OCI-LY1 (cell line): Measurements from ENCODE around the gene MPP2.

Experiments
- H2AFZ ChIP-seq: fragments of 200-600 bp; sonication (generic), shearing (Covaris generic); 2 replicates; pipeline ENCODE4 v1.6.0; 2014; ENCODE audit warnings: antibody characterized with exemption, mild to moderate bottlenecking, low read length
- H3F3A ChIP-seq: fragments of 200-600 bp; sonication (generic), shearing (Covaris generic); 2 replicates; pipeline ENCODE4 v1.6.0; 2014; ENCODE audit warnings: mild to moderate bottlenecking, antibody characterized with exemption, low read length, moderate library complexity; ENCODE audit not compliant: insufficient read depth
- H3K27ac ChIP-seq: fragments of 200-600 bp; sonication (generic); 2 replicates; pipeline ENCODE4 v1.5.1; 2014; ENCODE audit warnings: low read length, mixed run types, mild to moderate bottlenecking, low read depth; ENCODE audit not compliant: poor library complexity, severe bottlenecking
- H3K27me3 ChIP-seq: fragments of 200-600 bp; sonication (generic); 2 replicates; pipeline ENCODE4 v1.6.0; 2014; ENCODE audit warnings: antibody characterized with exemption, mild to moderate bottlenecking, low read length, moderate library complexity; ENCODE audit not compliant: insufficient read depth
- H3K36me3 ChIP-seq: fragments of 200-600 bp; sonication (generic); 2 replicates; pipeline ENCODE4 v1.6.1; 2014; ENCODE audit warnings: mild to moderate bottlenecking, antibody characterized with exemption, low read length, moderate library complexity, mixed read lengths; ENCODE audit not compliant: insufficient read depth
- H3K4me1 ChIP-seq: fragments of 200-600 bp; sonication (generic); 2 replicates; pipeline ENCODE4 v1.5.1; 2014; ENCODE audit warnings: mild to moderate bottlenecking, low read length, moderate library complexity; ENCODE audit not compliant: insufficient read depth, severe bottlenecking
- H3K4me2 ChIP-seq: fragments of 200-600 bp; sonication (generic), shearing (Covaris generic); 2 replicates; pipeline ENCODE4 v1.6.1; 2014; ENCODE audit warnings: low read length
- H3K4me3 ChIP-seq: fragments of 200-600 bp; sonication (generic); 2 replicates; pipeline ENCODE4 v1.5.1; 2014; ENCODE audit warnings: low read length, low read depth, mild to moderate bottlenecking, mixed read lengths; ENCODE audit not compliant: poor library complexity, severe bottlenecking
- H3K79me2 ChIP-seq: fragments of 200-600 bp; shearing (Covaris generic); 2 replicates; pipeline ENCODE4 v1.6.1; 2016; ENCODE audit warnings: mixed run types, low read length, mixed read lengths; ENCODE audit not compliant: insufficient read depth
- H3K9ac ChIP-seq: fragments of 200-600 bp; sonication (generic), shearing (Covaris generic); 2 replicates; pipeline ENCODE4 v1.6.1; 2014; ENCODE audit warnings: mild to moderate bottlenecking, low read length, mixed read lengths
- H3K9me2 ChIP-seq: fragments of 200-600 bp; sonication (generic), shearing (Covaris generic); 2 replicates; pipeline ENCODE4 v1.6.1; 2014; ENCODE audit warnings: low read depth, mild to moderate bottlenecking, low read length, mixed read lengths
- H3K9me3 ChIP-seq: fragments of 200-600 bp; shearing (Covaris generic); 2 replicates; pipeline ENCODE4 v1.6.1; 2014; ENCODE audit warnings: low read length, mixed read lengths
- H4K20me1 ChIP-seq: fragments of 200-600 bp; sonication (generic), shearing (Covaris generic); 2 replicates; pipeline ENCODE4 v1.6.0; 2016; ENCODE audit warnings: mild to moderate bottlenecking, low read length; ENCODE audit not compliant: insufficient read depth
- CTCF ChIP-seq: fragments of 200-600 bp; sonication (generic), shearing (Covaris generic); IDR thresholded peaks from 2 replicates; pipeline ENCODE4 v1.5.1; 2017; ENCODE audit warnings: mild to moderate bottlenecking, antibody characterized with exemption, low read length, moderate library complexity, mixed read lengths
- EZH2 ChIP-seq: fragments of 200-600 bp; sonication (generic), shearing (Covaris generic); IDR thresholded peaks from 2 replicates; pipeline ENCODE4 v1.8.0; 2017; ENCODE audit warnings: borderline replicate concordance, mixed run types, mild to moderate bottlenecking, antibody characterized with exemption, low read length, moderate library complexity, mixed read lengths

MPP2 gene

GRCh38 chr17:43848601-43849000, 58.7 kb downstream of the MPP2 start:
- TF ChIP-seq EZH2 (no peak), CTCF (no peak)
- Histone ChIP-seq H3K9me2 (no peaks in the 10 kb centered on the region), H3K9me3 (no peaks in the 10 kb centered on the region), H2AFZ (no peak overlapping the region), H3K27ac (no peak overlapping the region), H3K4me1 (no peaks in the 10 kb centered on the region), H4K20me1 (no peaks in the 10 kb centered on the region), H3K4me2 (no peak overlapping the region), H3K79me2 (no peaks in the 10 kb centered on the region), H3K36me3 (no peaks in the 10 kb centered on the region), H3K27me3 (peaks cover 5% of the 10 kb centered on the region; the same call in 1 of the 2 replicates), H3K9ac (no peak overlapping the region), H3F3A (no peaks in the 10 kb centered on the region), H3K4me3 (no peak overlapping the region)

- no peaks in the 10 kb centered on the region for H3K27me3 ChIP-seq
- H3K9me2 ChIP-seq, result no peaks in the 10 kb centered on the region
- H3K36me3 ChIP-seq, result no peaks in the 10 kb centered on the region
- no peak within 1 kb of the TSS for H2AFZ ChIP-seq
- TF ChIP-seq CTCF, result no peak
- TF ChIP-seq EZH2, result no peak
- no peaks in the 10 kb centered on the region for H3K79me2 ChIP-seq
- no peak within 1 kb of the TSS for H3K9ac ChIP-seq
- no peak within 1 kb of the TSS for H3K27ac ChIP-seq
- no peak within 1 kb of the TSS for H3K4me2 ChIP-seq
- H3F3A ChIP-seq, result no peaks in the 10 kb centered on the region
- H3K4me1 ChIP-seq, result no peaks in the 10 kb centered on the region
- H3K9me3 ChIP-seq, result no peaks in the 10 kb centered on the region
- H4K20me1 ChIP-seq, result no peaks in the 10 kb centered on the region
- no peak within 1 kb of the TSS for H3K4me3 ChIP-seq
Measured at GRCh38 chr17:43846963-43847371, 60.4 kb downstream of the MPP2 start, which contains the start of gene CD300LG. CD300LG (plus strand) TSS chr17:43847176; CDS start chr17:43847217, 41 bp downstream.

GRCh38 chr17:43846221-43846712, 61.1 kb downstream of the MPP2 start:
- Histone ChIP-seq H3K36me3 (no peaks in the 10 kb centered on the region), H3K79me2 (no peaks in the 10 kb centered on the region), H2AFZ (no peak overlapping the region), H3K9me3 (no peaks in the 10 kb centered on the region), H3K27ac (no peak overlapping the region), H3K4me2 (no peak overlapping the region), H3K4me3 (no peak overlapping the region), H3K9ac (no peak overlapping the region), H4K20me1 (no peaks in the 10 kb centered on the region), H3K4me1 (no peaks in the 10 kb centered on the region), H3K27me3 (no peaks in the 10 kb centered on the region), H3K9me2 (no peaks in the 10 kb centered on the region), H3F3A (no peaks in the 10 kb centered on the region)
- TF ChIP-seq EZH2, result no peak
- TF ChIP-seq CTCF, result peak; percentile 85
